ENCODE measurements around the gene MPL.

GRCh38 chr1:43302721-43303470, 34.7 kb upstream of the MPL start:
- TF ChIP-seq EZH2 (IDR thresholded peaks at IDR 0.05; ENCODE audit: borderline replicate concordance, low read depth, low read length, poor library complexity, severe bottlenecking) (no peak), CTCF (conservative IDR thresholded peaks at IDR 0.05; ENCODE audit: low read depth, low read length) (no peak)

All from A673 (cell line).